Colonic mucosa (tissue), 4 donors: ENCODE measurements around the gene TUBGCP4. TPM values are rescaled to one million over a fixed set of nuclear protein-coding genes. Genes with fewer than 3 reads are reported as not detected.

Experiments
- DNase-seq: peaks from one replicate; pipeline ENCODE4 v3.0.0-alpha.2; 2020
- H3K27ac ChIP-seq: fragments of 200-600 bp; one replicate; pipeline ENCODE4 v1.8.0; 2021
- H3K27me3 ChIP-seq: fragments of 200-600 bp; one replicate; pipeline ENCODE4 v1.8.0; 2021
- H3K36me3 ChIP-seq: fragments of 200-600 bp; one replicate; pipeline ENCODE4 v1.8.0; 2021
- H3K4me1 ChIP-seq: fragments of 200-600 bp; one replicate; pipeline ENCODE4 v1.8.0; 2021; ENCODE audit warnings: mild to moderate bottlenecking
- H3K4me3 ChIP-seq: fragments of 200-600 bp; one replicate; pipeline ENCODE4 v1.8.0; 2021
- H3K9ac ChIP-seq, 2 donors: one replicate each; pipeline ENCODE4 v1.7.0; 2013; ENCODE audit warnings: control low read depth in 2 of 2, low read depth in 2 of 2, low read length in 2 of 2
- H3K9me3 ChIP-seq: fragments of 200-600 bp; one replicate; pipeline ENCODE4 v1.8.0; 2021
- intact Hi-C: fragments of 100-400 bp; cut with DNase I; formaldehyde crosslinking; loops from one replicate; pipeline ENCODE4 v1.14.1; 2022
- total RNA-seq, 2 donors: library from RNA; stranded (reverse); fragmentation: NEBNext Ultra II Directional in 1 of 2; extraction: Animal tissue kit (Norgen Biotek cat#: 25700) in 1 of 2; gene quantifications; one replicate each; pipeline ENCODE4 v1.2.1, GENCODE V29; 2021
- TF ChIP-seq, protein P1 (sequence below): fragments of 200-600 bp; IDR thresholded peaks from one replicate; pipeline ENCODE4 v1.8.0; 2022; ENCODE audit warnings: antibody characterized with exemption, mild to moderate bottlenecking
- donor health status: healthy.
- donor health status: DM: no; HTN: no; CAD: no.
- donor health status: DM: no; HTN: no; CAD: no.

Gene TUBGCP4
- total RNA-seq, 2 donors from 2014 or later = 19.0 to 38.3 TPM

GRCh38 chr15:43440721-43441281 lies 69.9 kb downstream of the TUBGCP4 start:
- Histone ChIP-seq H3K9ac (no peak overlapping the region), H3K4me3 (no peak overlapping the region), H3K27me3 (no peaks in the 10 kb centered on the region), H3K36me3 (no peaks in the 10 kb centered on the region), H3K9me3 (no peaks in the 10 kb centered on the region), H3K4me1 (no peaks in the 10 kb centered on the region), H3K27ac (no peak overlapping the region)
- TF ChIP-seq, protein P1, sequence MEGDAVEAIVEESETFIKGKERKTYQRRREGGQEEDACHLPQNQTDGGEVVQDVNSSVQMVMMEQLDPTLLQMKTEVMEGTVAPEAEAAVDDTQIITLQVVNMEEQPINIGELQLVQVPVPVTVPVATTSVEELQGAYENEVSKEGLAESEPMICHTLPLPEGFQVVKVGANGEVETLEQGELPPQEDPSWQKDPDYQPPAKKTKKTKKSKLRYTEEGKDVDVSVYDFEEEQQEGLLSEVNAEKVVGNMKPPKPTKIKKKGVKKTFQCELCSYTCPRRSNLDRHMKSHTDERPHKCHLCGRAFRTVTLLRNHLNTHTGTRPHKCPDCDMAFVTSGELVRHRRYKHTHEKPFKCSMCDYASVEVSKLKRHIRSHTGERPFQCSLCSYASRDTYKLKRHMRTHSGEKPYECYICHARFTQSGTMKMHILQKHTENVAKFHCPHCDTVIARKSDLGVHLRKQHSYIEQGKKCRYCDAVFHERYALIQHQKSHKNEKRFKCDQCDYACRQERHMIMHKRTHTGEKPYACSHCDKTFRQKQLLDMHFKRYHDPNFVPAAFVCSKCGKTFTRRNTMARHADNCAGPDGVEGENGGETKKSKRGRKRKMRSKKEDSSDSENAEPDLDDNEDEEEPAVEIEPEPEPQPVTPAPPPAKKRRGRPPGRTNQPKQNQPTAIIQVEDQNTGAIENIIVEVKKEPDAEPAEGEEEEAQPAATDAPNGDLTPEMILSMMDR = peak; percentile 18
- peak; percentile 22 for DNase-seq
- intact Hi-C loops = no loop called here

DNA sequence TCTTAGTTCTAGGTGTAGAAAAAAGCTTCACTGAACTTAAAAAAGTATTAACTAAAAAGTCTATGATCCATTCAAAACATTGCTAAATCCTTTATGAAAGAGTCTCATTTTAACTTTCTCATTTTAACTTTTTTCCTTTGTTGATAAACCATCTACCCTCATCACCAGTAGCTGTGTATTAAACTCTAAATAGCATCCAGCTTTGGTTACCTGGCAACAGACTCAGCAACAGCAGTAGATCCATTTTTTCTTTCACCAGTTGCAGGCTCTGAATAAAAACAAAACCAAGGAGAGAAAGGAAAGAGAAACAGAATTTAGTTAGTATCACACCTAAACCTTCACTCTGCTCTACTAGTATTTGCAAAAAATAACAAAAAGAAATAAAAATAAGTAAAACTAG lies 70.4 kb downstream of the TUBGCP4 start:
- no peak for DNase-seq
- no peak overlapping the region for H3K9ac ChIP-seq
- H3K27ac ChIP-seq = no peak overlapping the region
- H3K36me3 ChIP-seq = no peaks in the 10 kb centered on the region
- H3K4me3 ChIP-seq = no peak overlapping the region
- H3K27me3 ChIP-seq = no peaks in the 10 kb centered on the region
- no peaks in the 10 kb centered on the region for H3K4me1 ChIP-seq
- no peaks in the 10 kb centered on the region for H3K9me3 ChIP-seq
- TF ChIP-seq, protein P1 = no peak
- intact Hi-C loops = no loop called here

- H3K36me3 ChIP-seq = no peaks in the 10 kb centered on the region
- H3K9me3 ChIP-seq = no peaks in the 10 kb centered on the region
- intact Hi-C loops = no loop called here
- no peaks in the 10 kb centered on the region for H3K4me1 ChIP-seq
- no peak overlapping the region for H3K9ac ChIP-seq
- H3K27me3 ChIP-seq = no peaks in the 10 kb centered on the region
- H3K4me3 ChIP-seq = no peak overlapping the region
- no peak overlapping the region for H3K27ac ChIP-seq
- no peak for DNase-seq
- TF ChIP-seq, protein P1 = no peak
Observed at GRCh38 chr15:43446344-43446743, 75.4 kb downstream of the TUBGCP4 start.

- H3K36me3 ChIP-seq = no peaks in the 10 kb centered on the region
Observed at GRCh38 chr15:43449981-43450380, 79.1 kb downstream of the TUBGCP4 start.

More at GRCh38 chr15:43449981-43450380, 79.1 kb downstream of the TUBGCP4 start:
- Histone ChIP-seq H3K9me3 (no peaks in the 10 kb centered on the region), H3K27me3 (no peaks in the 10 kb centered on the region), H3K9ac (no peak overlapping the region), H3K27ac (no peak overlapping the region), H3K4me3 (no peak overlapping the region), H3K4me1 (no peaks in the 10 kb centered on the region)
- intact Hi-C loops = no loop called here
- DNase-seq = no peak
- TF ChIP-seq, protein P1 = no peak

Other genes starting within 250 kb of the TUBGCP4 start
- 10 to 100 TPM; 33.0 to 34.2 TPM for gene TMEM62, start 237.5 kb upstream of the TUBGCP4 start, total RNA-seq
- 10 to 100 TPM; 48.2 to 64.5 TPM for gene CCNDBP1, start 185.7 kb upstream of the TUBGCP4 start, total RNA-seq
- gene EPB42, start 150.1 kb upstream of the TUBGCP4 start, total RNA-seq = not detected
- not detected for gene TGM5, start 104.2 kb upstream of the TUBGCP4 start, total RNA-seq
- gene TGM7, start 68.8 kb upstream of the TUBGCP4 start, total RNA-seq = not detected
- gene LCMT2, start 40.5 kb upstream of the TUBGCP4 start, total RNA-seq = 1 to 10 TPM; 7.7 to 8.3 TPM
- 10 to 100 TPM; 26.2 to 26.6 TPM for gene ZSCAN29, start 58 bp upstream of the TUBGCP4 start, total RNA-seq
- 10 to 100 TPM; 27.7 to 31.4 TPM for gene TP53BP1, start 122.1 kb downstream of the TUBGCP4 start, total RNA-seq
- 1 to 10 TPM; 1.9 to 5.6 TPM for gene MAP1A, start 146.5 kb downstream of the TUBGCP4 start, total RNA-seq
- gene PPIP5K1, start 219.1 kb downstream of the TUBGCP4 start, total RNA-seq = 100 to 1,000 TPM in 1 of 2 donors, 10 to 100 TPM in 1; 62.5 to 116 TPM
- 100 to 1,000 TPM; 216 to 227 TPM for gene CKMT1B, start 222.9 kb downstream of the TUBGCP4 start, total RNA-seq
- 1 to 10 TPM in 1 of 2 donors, under 1 TPM in 1; 0.74 to 1.1 TPM for gene STRC, start 247.7 kb downstream of the TUBGCP4 start, total RNA-seq